ENCODE measurements around the gene ARHGAP26. TPM values are rescaled to one million over a fixed set of nuclear protein-coding genes. Genes with fewer than 3 reads are reported as not detected.

Gene ARHGAP26
- polyA plus RNA-seq, 1 donor from 2014 or later = 1.6 TPM

DNA sequence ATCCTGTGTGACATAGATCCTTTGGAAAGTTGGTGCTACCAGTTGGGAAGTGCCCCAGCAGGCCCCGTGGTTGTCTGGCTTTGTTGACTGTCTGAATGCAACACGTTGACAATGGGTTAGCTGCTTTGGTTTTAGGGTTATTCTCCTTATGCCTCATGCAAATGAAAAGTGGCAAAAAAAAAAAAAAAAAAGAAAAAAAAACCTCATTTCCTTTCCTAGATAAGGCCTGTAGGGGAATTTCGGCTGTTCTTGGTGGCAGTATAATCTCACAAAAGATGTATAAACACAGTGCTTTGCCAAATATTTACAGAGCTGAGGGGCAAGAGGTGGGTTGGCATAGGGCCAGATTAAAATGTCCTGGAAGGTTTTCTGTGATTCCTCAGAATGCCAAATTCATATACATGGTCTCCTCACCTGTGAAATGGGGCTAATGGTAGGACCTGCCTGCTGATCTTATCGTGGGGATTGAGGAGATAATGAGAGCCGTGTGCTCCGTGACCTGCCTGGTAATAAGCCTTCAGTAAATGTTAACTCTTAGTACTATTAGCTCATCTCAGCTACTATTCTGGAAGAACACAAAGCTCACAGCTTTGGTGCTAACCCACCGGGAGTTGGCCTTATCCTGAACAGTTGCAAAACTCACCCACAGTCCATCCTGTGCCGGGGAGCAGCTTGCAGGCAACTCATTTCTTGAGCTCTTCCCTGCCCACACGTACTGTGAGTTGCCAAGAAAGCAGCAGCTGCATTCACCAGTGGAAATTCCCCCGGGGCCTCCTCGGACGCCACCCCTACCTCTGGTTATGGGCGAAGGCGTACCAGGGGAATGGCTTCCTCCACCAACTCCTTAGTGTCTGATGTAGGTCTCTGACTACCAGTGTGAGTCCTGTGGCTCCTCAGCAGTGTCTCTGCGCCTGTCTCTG lies 413.0 kb downstream of the ARHGAP26 start:
- Mint-ChIP-seq H3K36me3 (peaks cover 9% of the 10 kb centered on the region), H3K27ac (peak overlapping the region in 1 of 3 donors; percentile 32), H3K27me3 (no peaks in the 10 kb centered on the region), H3K4me1 (peaks cover 9 to 23% (median 17%) of the 10 kb centered on the region in 3 donors), H3K9me3 (no peaks in the 10 kb centered on the region), H3K4me3 (peak overlapping the region in 3 of 4 donors; percentile 2 to 78 (median 36))

DNA sequence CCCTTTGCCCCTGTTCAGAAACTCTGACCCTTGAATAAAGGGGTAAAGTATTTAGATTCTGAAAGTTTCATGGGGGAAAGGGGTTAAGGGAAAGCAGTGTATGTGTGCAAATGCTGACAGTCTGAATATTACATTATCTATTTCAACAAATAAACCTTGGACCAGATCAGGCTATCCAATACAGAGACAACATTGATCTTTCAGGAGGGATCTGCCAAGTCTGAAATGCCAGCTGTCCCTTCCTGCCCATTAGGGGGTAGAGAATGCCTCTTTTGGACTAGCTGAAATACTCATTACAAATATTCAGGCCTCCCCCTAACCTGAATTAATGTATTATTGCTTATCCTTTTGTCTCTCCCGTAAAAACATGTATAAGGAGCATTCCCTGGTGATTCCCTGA lies 413.8 kb downstream of the ARHGAP26 start:
- Mint-ChIP-seq H3K27me3 (no peaks in the 10 kb centered on the region), H3K27ac (no peak overlapping the region), H3K36me3 (peaks cover 9% of the 10 kb centered on the region), H3K9me3 (no peaks in the 10 kb centered on the region), H3K4me1 (peaks cover 9 to 23% (median 17%) of the 10 kb centered on the region in 3 donors), H3K4me3 (no peak overlapping the region)

DNA sequence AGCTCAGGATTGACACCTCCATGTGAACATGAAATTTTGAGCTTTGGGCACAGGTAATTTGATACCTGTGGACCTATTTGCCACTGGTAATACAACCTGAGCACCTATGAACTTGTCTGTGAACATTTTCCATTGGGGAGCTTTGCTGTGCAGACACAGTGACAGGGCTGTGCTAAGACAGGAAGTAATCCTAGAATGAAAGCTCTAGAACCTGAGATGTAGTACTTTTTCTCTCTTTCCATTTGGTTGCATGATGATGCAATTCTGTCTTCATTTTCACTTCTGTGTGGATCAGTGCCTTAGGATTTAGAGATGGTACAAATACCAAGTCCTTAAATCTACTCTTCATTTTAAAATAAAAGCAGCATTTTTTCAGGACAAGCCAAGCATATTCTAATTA lies 416.4 kb downstream of the ARHGAP26 start:
- Mint-ChIP-seq H3K4me1 (peaks cover 9 to 18% (median 17%) of the 10 kb centered on the region in 3 donors), H3K27ac (no peak overlapping the region), H3K4me3 (no peak overlapping the region)

DNA sequence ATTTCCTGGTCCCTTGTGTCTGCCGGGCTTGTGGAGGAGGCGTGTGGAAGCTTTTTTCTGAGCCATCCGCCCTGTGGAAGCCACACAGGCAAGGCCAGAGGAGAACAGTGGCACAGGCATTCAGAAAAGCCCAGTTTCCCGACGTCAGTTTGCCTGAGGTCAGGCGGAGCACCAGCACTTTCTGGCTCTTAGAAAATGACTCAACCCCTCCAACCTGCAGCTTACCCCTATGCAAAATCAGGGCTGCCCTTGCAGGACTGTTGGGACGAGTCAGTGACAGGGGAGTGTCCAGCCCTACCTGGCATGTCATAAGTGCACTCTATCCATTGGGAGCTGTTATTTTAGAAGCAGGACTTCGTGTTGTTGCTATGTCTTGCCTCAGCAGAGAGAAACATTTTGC lies 417.3 kb downstream of the ARHGAP26 start:
- Mint-ChIP-seq H3K27ac (no peak overlapping the region), H3K9me3 (peaks cover 5 to 14% (median 6%) of the 10 kb centered on the region in 3 donors), H3K4me3 (no peak overlapping the region), H3K4me1 (peaks cover 9 to 15% (median 12%) of the 10 kb centered on the region in 3 donors), H3K36me3 (peaks cover 7% of the 10 kb centered on the region), H3K27me3 (no peaks in the 10 kb centered on the region)

More for the DNA sequence above, 416.4 kb downstream of the ARHGAP26 start:
- Mint-ChIP-seq H3K9me3 (peaks cover 5 to 10% (median 6%) of the 10 kb centered on the region in 3 donors), H3K36me3 (peaks cover 7% of the 10 kb centered on the region), H3K27me3 (no peaks in the 10 kb centered on the region)

DNA sequence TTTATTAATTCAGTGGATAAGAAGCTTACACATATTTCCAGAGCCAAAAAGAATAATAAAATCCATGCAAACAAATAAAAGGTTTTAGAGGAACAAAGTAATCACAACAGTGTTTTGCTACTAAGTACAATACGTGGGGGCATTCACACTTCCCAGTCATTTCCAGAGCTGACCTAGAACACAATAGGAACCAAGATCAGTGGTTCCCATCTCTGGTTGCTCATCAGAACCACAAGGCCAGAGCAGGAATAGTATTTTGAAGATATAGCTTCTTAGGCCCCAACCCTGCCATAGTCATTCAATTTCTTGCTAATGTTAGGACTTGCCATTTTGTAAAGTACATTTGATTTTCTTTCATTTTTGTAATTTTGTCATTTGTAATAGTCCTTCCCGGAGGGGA lies 417.9 kb downstream of the ARHGAP26 start:
- Mint-ChIP-seq H3K27ac (no peak overlapping the region), H3K27me3 (no peaks in the 10 kb centered on the region), H3K4me3 (no peak overlapping the region), H3K36me3 (peaks cover 7% of the 10 kb centered on the region), H3K9me3 (peaks cover 5 to 14% (median 6%) of the 10 kb centered on the region in 3 donors), H3K4me1 (peaks cover 6 to 9% (median 7%) of the 10 kb centered on the region in 3 donors)

DNA sequence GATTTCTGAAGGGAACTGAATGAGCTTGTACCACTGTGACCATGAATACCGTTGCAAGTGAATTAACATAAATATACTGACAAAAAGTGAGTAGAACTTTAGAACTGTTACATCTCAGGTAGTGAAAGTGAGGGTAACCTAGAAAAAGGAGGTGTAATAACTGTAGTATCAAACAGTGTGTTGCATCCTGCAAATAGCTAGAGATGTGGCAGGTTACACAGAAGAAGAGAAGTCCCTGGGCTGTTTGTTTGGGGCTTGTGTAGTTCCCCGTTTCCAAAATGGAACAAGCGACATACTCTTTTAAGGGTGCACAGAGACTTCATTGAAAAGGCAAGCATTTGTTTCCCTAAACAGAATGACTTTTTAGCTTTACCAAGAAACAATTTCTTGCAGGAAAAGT lies 418.5 kb downstream of the ARHGAP26 start:
- H3K4me3 Mint-ChIP-seq = no peak overlapping the region

DNA sequence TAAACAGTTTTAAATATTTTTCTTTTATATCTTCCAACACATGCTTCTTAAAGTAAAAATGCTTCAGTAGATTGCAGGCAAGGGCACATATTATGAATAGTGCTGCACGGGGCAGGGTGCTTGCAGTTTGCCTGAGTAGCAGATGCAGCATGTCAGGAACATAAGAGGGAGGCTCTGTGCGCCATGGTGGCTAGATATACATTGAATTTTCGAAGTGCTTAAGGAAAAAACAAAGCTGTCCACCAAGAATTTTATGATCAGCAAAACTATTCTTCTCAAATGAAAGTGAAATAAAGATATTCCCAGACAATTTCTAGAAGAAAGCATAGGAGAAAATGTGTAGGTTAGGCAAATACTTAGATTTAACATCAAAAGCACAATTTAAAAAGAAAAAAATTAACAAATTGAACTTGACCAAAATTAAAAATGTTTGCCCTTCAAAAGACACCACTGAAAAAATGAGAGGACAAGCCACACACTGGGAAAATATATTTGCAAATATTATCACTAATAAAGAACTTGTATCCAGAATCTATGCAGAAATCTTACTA lies 420.2 kb downstream of the ARHGAP26 start:
- Mint-ChIP-seq H3K9me3 (peaks cover 5 to 14% (median 6%) of the 10 kb centered on the region in 3 donors), H3K27ac (no peak overlapping the region), H3K36me3 (peaks cover 9% of the 10 kb centered on the region), H3K27me3 (no peaks in the 10 kb centered on the region), H3K4me3 (no peak overlapping the region), H3K4me1 (peaks cover 0 to 9% (median 0%) of the 10 kb centered on the region in 3 donors)

More for the DNA sequence above, 418.5 kb downstream of the ARHGAP26 start:
- Mint-ChIP-seq H3K27me3 (no peaks in the 10 kb centered on the region), H3K27ac (no peak overlapping the region), H3K4me1 (peaks cover 0 to 3% (median 1%) of the 10 kb centered on the region in 3 donors), H3K9me3 (peaks cover 5 to 14% (median 6%) of the 10 kb centered on the region in 3 donors), H3K36me3 (peaks cover 7% of the 10 kb centered on the region)

DNA sequence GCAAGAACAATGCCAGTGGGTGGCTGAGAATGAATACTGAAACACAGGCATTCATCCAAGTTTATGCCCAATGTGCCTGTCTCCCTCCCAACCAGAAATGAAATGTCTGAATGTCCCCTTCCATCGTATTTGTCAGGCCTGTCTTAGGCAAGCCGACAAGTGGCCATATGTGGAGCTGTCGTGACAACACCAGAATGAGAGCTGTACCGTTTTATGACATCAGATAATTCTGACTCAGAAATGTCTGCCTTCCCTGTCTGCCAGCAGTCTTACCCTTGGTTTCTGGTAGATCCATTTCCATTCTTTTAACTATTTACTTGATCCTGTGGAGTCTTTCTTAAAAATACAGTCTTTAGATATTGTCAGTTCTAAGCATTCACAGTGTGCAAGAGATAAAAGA lies 421.5 kb downstream of the ARHGAP26 start:
- H3K27ac Mint-ChIP-seq = no peak overlapping the region
- H3K27me3 Mint-ChIP-seq = no peaks in the 10 kb centered on the region
- H3K9me3 Mint-ChIP-seq = peaks cover 5 to 14% (median 6%) of the 10 kb centered on the region in 3 donors
- peaks cover 0 to 9% (median 0%) of the 10 kb centered on the region in 3 donors for H3K4me1 Mint-ChIP-seq
- peak overlapping the region in 1 of 4 donors; percentile 7 for H3K4me3 Mint-ChIP-seq
- peaks cover 9% of the 10 kb centered on the region for H3K36me3 Mint-ChIP-seq

DNA sequence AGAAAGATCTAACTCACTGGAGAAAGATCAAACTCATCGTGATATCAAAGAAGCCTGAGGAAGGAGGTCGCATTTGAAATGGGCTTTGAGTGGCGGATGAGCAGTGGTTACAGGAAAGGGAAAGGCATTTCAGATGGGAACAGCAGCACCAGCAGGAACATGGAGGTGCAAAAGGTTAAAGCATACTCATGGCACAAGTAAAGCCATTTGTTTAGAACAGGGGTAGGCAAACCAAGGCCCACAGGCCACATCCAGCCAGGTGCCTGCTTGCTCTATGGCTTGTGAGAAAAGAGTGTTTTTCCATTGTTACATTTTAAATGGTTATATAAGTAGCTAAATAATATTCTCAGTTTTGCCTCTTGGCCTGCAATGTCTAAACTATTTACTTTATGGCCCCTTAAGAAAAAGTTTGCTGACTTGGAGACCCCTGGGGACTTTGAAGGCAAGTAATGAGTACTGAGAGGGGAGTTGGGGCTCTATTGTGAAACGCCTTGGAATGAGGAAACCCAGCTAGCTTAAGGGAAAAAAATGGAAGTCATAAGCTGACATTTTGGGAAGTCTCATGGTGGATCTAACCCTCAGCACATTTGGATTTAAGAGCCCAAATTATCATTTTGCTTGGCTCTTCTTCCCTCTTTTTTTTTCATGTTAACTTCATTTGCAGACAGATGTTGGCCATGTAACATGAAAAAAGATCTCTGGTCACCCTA lies 422.2 kb downstream of the ARHGAP26 start:
- Mint-ChIP-seq H3K36me3 (peaks cover 9% of the 10 kb centered on the region), H3K27ac (no peak overlapping the region), H3K4me3 (no peak overlapping the region), H3K9me3 (peaks cover 5 to 14% (median 6%) of the 10 kb centered on the region in 3 donors), H3K27me3 (no peaks in the 10 kb centered on the region), H3K4me1 (peaks cover 0 to 9% (median 0%) of the 10 kb centered on the region in 3 donors)

DNA sequence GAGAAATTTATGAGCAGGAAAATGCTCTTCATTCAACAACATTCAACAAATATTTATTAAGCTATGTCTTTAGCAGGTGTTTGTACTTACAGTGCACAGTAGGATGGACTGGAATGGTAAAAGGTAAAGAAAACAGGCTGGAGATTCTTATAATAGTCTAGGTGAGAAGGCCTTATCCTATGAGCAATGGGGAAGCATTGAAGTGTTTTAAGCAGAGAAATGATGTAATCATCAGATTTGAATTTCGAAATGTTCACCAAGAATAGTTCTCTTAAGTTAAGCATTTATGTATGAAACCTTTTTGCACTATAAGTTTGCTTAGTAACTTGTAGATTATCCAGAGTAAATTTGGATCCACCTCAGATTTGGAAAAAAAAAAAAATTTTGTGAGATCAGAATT lies 424.0 kb downstream of the ARHGAP26 start:
- Mint-ChIP-seq H3K4me3 (no peak overlapping the region), H3K4me1 (peaks cover 0 to 6% (median 0%) of the 10 kb centered on the region in 3 donors), H3K27ac (no peak overlapping the region), H3K27me3 (no peaks in the 10 kb centered on the region), H3K9me3 (peaks cover 5 to 14% (median 9%) of the 10 kb centered on the region in 3 donors), H3K36me3 (peaks cover 11% of the 10 kb centered on the region)

DNA sequence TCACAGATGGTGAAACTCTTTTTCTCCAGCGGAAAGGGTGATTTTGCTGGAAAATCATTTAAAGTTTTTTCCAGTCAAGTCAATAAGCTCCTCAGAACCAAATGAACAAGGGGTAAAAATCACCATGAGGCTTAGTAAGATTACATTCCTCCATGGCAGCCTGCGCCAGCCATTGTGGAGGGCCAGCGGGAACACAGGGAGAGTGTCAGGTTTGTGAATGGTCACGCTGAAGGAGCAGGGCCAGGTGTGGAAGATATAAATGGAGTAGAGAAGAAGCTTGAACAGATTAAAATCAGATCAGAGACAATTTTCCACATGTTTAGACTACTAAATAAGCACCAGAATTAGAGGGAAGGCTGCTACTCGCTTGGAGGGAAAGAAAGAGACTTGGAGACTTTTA lies 424.5 kb downstream of the ARHGAP26 start:
- peaks cover 11% of the 10 kb centered on the region for H3K36me3 Mint-ChIP-seq
- H3K4me1 Mint-ChIP-seq = peaks cover 0 to 6% (median 0%) of the 10 kb centered on the region in 3 donors
- no peaks in the 10 kb centered on the region for H3K27me3 Mint-ChIP-seq
- peaks cover 5 to 14% (median 9%) of the 10 kb centered on the region in 3 donors for H3K9me3 Mint-ChIP-seq
- H3K27ac Mint-ChIP-seq = no peak overlapping the region
- no peak overlapping the region for H3K4me3 Mint-ChIP-seq

DNA sequence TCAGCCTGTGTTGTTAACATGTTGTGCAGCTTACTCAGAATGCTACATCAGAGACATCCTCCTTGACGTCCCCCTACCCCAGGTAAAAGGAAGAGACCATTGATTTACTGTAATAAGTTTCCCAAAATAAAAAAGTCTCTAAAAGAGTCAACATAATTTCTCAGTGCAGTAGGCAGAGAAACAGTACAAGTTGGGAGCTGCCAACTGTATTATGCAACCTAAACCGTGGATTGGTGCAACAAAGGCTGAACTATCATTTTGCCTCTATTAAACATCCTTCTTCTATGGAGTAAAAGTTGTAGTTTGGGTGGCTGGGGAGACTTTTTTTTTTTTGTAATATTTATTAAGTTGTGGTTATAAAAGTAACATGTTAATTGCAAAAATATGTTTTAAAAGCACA lies 425.3 kb downstream of the ARHGAP26 start:
- no peak overlapping the region for H3K27ac Mint-ChIP-seq
- H3K4me1 Mint-ChIP-seq = peaks cover 0 to 6% (median 0%) of the 10 kb centered on the region in 3 donors
- H3K36me3 Mint-ChIP-seq = peaks cover 10% of the 10 kb centered on the region

DNA sequence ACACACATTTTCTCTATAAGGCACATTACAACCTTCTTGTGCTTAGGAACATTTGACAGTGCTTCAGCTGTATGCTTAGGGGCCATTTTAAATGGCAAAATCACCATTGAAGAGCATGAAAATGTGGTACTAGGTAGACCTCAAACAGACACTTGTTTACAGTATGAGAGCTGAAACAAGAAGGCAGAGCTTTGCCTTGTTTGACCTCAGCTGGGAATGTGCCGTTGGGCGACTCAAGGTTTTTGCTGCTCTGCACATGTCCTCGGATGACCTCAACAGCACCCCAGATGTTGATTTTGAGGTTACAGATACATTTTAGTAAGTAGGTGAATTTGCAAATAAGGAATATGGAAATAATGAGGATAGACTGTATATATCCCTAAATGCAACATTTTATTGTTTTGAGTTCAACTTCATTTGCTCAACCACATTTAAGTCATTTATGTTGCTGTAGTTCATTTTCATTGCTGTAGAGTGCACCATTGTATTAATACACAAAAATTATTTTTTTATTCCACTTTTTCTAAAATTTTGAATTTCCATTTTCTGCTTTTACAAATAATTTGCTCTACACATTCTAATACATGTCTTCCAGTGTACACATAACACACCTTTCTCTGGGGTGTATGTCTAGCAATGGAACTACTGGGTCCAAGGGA lies 426.6 kb downstream of the ARHGAP26 start:
- peak overlapping the region in 1 of 3 donors; percentile 55 for H3K27ac Mint-ChIP-seq
- peaks cover 0 to 6% (median 0%) of the 10 kb centered on the region in 3 donors for H3K4me1 Mint-ChIP-seq
- no peaks in the 10 kb centered on the region for H3K27me3 Mint-ChIP-seq
- H3K36me3 Mint-ChIP-seq = peaks cover 8% of the 10 kb centered on the region
- peaks cover 0 to 3% (median 3%) of the 10 kb centered on the region in 3 donors for H3K9me3 Mint-ChIP-seq
- H3K4me3 Mint-ChIP-seq = no peak overlapping the region

More for the DNA sequence above, 425.3 kb downstream of the ARHGAP26 start:
- Mint-ChIP-seq H3K27me3 (no peaks in the 10 kb centered on the region), H3K4me3 (no peak overlapping the region), H3K9me3 (peaks cover 3 to 14% (median 9%) of the 10 kb centered on the region in 3 donors)

DNA sequence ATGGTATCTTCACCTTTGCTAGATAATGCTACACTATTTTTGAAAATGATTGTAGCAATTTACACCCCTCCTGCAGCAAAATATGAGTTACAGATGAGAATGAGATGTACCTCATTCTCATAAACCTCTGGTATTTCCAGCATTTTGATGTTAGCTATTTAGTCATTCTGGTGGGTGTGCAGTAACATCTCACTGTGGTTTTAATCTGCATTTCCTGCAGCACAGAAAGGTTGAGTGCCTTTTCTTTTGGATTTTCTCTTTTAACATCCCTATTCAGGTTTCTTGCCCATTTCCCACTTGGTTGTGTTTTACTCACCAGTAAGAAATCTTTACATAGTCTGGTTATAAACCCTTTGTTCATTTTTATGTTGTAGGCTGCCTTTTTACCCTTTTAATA lies 427.1 kb downstream of the ARHGAP26 start:
- Mint-ChIP-seq H3K4me1 (peaks cover 0 to 6% (median 0%) of the 10 kb centered on the region in 3 donors), H3K27me3 (no peaks in the 10 kb centered on the region), H3K27ac (no peak overlapping the region), H3K36me3 (peaks cover 4% of the 10 kb centered on the region), H3K4me3 (no peak overlapping the region), H3K9me3 (peaks cover 0 to 3% (median 0%) of the 10 kb centered on the region in 3 donors)

Measured in IgD-negative memory B cell (primary cell).